AG09319 (cell line): ENCODE data around the gene TTC23L.

ENCODE experiments used
- DNase-seq: peaks from one replicate; pipeline ENCODE4 v3.0.0-alpha.2; 2010; ENCODE audit warnings: low read depth; ENCODE audit errors: extremely low read depth
- CTCF ChIP-seq: IDR thresholded peaks from 2 replicates; pipeline ENCODE4 v1.5.1; 2011; ENCODE audit warnings: low read depth, mild to moderate bottlenecking, inconsistent platforms, low read length, moderate library complexity

TTC23L gene

GRCh38 chr5:34833976-34834793 lies 4.8 kb upstream of the TTC23L start:
- no peak; the same call in 1 of the 2 replicates for TF ChIP-seq CTCF
- no peak for DNase-seq

GRCh38 chr5:34834794-34835089 lies 4.2 kb upstream of the TTC23L start:
- no peak for DNase-seq
- no peak for TF ChIP-seq CTCF

GRCh38 chr5:34835664-34836063 lies 3.3 kb upstream of the TTC23L start:
- no peak for DNase-seq
- TF ChIP-seq CTCF = no peak

- TF ChIP-seq CTCF = no peak
- DNase-seq = no peak
Measured at GRCh38 chr5:34841816-34842215, 2.9 kb downstream of the TTC23L start.

GRCh38 chr5:34842554-34842953 lies 3.6 kb downstream of the TTC23L start:
- no peak for TF ChIP-seq CTCF
- no peak for DNase-seq

- DNase-seq = no peak
- TF ChIP-seq CTCF = no peak
Measured at GRCh38 chr5:34843497-34843896, 4.5 kb downstream of the TTC23L start.

GRCh38 chr5:34844106-34844505 lies 5.1 kb downstream of the TTC23L start:
- no peak for DNase-seq
- no peak for TF ChIP-seq CTCF
